ENCODE measurements around the gene A1CF.

Gene A1CF

GRCh38 chr10:50862719-50863118, 22.7 kb downstream of the A1CF start:
- Histone ChIP-seq H3K27ac (no peak overlapping the region), H3K4me3 (no peak overlapping the region)
- no peak for TF ChIP-seq CTCF (IDR thresholded peaks at IDR 0.05)
- no peak for DNase-seq (ENCODE audit: low spot score)

GRCh38 chr10:50861370-50861769, 24.1 kb downstream of the A1CF start:
- DNase-seq (ENCODE audit: low spot score), result no peak
- Histone ChIP-seq H3K27ac (no peak overlapping the region), H3K4me3 (no peak overlapping the region)
- TF ChIP-seq CTCF (IDR thresholded peaks at IDR 0.05), result no peak

GRCh38 chr10:50857579-50857978, 27.8 kb downstream of the A1CF start:
- no peak for DNase-seq (ENCODE audit: low spot score)
- no peak for TF ChIP-seq CTCF (IDR thresholded peaks at IDR 0.05)
- no peak overlapping the region for H3K4me3 ChIP-seq
- H3K27ac ChIP-seq, result no peak overlapping the region

GRCh38 chr10:50855461-50855860, 30.0 kb downstream of the A1CF start:
- Histone ChIP-seq H3K4me3 (no peak overlapping the region), H3K27ac (no peak overlapping the region)
- no peak for TF ChIP-seq CTCF (IDR thresholded peaks at IDR 0.05)
- DNase-seq (ENCODE audit: low spot score), result no peak

GRCh38 chr10:50855015-50855414, 30.4 kb downstream of the A1CF start:
- no peak for DNase-seq (ENCODE audit: low spot score)
- Histone ChIP-seq H3K27ac (no peak overlapping the region), H3K4me3 (no peak overlapping the region)
- TF ChIP-seq CTCF (IDR thresholded peaks at IDR 0.05), result no peak

GRCh38 chr10:50853557-50853956, 31.9 kb downstream of the A1CF start:
- DNase-seq (ENCODE audit: low spot score), result no peak
- TF ChIP-seq CTCF (IDR thresholded peaks at IDR 0.05), result no peak
- H3K4me3 ChIP-seq, result no peak overlapping the region
- no peak overlapping the region for H3K27ac ChIP-seq

- TF ChIP-seq CTCF (IDR thresholded peaks at IDR 0.05), result no peak
- DNase-seq (ENCODE audit: low spot score), result no peak
- no peak overlapping the region for H3K27ac ChIP-seq
- H3K4me3 ChIP-seq, result no peak overlapping the region
These were observed 33.3 kb downstream of the A1CF start for GRCh38 chr10:50851884-50852671.

All from coronary artery (tissue), 2 donors.